ELR (cell line): ENCODE results near the gene TMEM87B.
A peak's percentile ranks its signal among the peaks of the same experiment; 100 is the strongest.
"Not testable (repeated sequence)": the region's sequence is repeated elsewhere in the genome, so short reads cannot be mapped to it uniquely, and the experiment has no call there.

Experiments used
- DNase-seq: peaks from one replicate; pipeline ENCODE4 v3.0.0-alpha.2; 2015; ENCODE audit warnings: low read depth

TMEM87B gene

DNA sequence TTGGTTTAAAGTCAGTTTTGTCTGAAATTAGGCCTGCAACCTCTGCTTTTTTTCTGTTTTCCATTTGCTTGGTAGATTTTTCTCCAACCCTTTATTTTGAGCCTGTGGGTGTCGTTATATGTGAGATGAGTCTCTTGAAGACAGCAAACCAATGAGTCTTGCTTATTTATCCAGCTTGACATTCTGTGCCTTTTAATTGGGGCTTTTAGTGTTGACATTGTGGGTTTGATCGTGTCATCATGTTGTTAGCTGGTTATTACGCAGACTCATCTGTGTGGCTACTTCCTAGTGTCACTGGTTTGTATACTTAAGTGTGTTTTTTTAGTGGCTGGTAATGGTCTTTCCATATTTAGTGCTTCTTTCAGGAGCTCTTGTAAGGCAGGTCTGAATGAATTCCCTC is 18.8 kb downstream of the TMEM87B start:
- DNase-seq, result peak; percentile 34

DNA sequence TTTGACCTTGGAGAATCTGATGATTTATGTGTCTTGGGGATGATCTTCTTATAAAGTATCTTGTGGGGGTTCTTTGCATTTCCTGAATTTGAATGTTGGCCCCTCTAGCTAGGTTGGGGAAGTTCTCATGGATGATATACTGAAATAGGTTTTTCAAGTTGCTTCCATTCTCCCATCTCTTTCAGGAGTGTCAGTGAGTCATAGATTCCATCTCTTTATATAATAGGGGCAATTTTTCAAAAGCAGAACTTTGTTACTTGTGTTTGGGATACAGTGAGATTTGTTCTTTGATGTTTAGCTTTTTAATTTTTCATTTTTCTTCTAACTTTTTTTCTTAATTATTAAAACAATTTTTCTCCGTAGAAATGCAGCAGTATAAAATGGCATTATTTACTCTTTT is 19.4 kb downstream of the TMEM87B start:
- peak; percentile 51 for DNase-seq

- DNase-seq, result peak; percentile 67
These were observed 20.6 kb downstream of the TMEM87B start for GRCh38 chr2:112075490-112076260.

- DNase-seq, result no peak
These were observed 22.7 kb downstream of the TMEM87B start for GRCh38 chr2:112077814-112078213.

- DNase-seq, result no peak
These were observed 26.2 kb downstream of the TMEM87B start for GRCh38 chr2:112081262-112081661.

DNA sequence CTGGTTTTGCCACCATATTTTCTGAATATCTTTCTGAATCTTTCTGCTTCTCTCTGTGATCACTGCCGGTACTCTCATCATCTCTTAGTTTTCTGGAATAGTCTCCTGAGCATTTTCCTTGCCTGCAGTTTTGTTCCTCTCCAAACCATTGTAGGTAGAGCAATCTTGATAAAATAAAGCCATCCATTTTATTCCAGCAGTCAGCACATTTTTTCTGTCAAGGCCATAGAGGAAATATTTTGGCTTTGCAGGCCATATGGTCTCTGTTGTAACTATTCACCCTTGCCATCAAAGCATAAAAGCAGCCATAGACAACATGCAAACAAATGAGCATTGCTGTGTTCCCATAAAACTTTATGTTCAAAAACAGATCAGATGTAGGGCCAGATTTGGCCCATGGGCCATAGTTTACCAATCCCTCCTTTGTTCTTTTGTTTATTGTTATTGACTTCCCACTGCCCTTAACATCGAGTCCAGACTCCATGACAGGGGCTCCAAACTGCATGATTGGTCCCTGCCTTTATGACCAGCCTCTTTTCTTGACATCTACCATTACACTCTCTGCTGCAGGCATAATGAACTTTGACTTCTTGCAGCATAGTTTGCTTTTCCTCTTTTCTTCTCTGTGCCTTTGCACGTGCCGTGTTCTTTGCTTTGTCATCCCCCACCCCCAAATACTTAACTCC is 29.8 kb downstream of the TMEM87B start:
- no peak for DNase-seq

DNA sequence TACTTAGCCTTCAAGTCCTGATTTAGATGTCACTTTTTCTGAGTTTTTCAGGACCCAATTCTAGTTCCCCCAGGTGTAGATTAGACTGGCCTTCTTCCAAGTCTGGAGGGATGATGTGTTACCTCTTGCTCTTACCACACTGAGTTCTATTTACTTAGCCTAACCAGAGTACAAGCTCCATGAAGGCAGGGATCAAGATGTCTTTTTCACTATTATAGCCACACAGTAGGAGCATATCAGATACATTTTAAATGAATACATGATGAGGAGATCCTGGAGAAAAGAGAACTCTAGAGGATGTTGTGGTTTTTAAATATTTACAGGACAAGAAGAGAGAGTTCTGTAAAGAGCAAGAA is 30.3 kb downstream of the TMEM87B start:
- no peak for DNase-seq

- no peak for DNase-seq
These were observed 31.0 kb downstream of the TMEM87B start for GRCh38 chr2:112085916-112086669.

DNA sequence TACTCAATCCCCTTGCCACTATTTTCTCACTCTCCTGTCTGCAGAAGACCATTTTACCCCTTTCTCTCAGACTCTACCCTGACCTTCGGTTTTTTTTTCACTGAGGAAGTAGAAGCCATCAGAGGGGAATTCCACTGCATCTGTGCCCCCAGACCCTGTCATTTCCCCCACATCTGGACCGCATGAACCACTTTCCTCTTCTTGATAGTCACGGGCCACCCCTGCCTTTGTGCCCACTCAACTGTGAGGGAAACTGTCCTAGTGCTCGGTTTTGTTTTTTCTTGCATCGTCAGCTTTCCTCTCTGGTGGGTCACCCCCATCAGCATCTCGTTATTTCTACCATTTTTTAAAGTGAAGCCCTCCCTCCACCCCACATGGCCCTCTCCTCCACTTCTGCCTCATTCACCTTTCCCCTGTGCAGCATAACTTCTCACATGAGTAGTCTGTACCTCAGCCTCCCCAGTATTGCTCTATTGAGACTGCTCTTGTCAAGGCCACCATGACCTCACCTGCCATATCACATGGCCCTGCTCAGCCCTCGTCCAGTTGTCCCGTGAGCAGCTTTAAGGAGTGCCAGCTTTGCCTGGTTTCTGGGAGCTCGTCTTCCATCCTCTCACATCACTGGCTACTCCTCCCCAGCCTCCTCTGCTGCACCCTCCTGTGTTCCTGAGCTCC is 32.4 kb downstream of the TMEM87B start:
- no peak for DNase-seq

- DNase-seq, result no peak
These were observed 34.3 kb downstream of the TMEM87B start for GRCh38 chr2:112089375-112089774.

GRCh38 chr2:112092286-112093041 is 37.4 kb downstream of the TMEM87B start:
- peak; percentile 89 for DNase-seq

- DNase-seq, result no peak
These were observed 38.1 kb downstream of the TMEM87B start for GRCh38 chr2:112093216-112093615.

DNA sequence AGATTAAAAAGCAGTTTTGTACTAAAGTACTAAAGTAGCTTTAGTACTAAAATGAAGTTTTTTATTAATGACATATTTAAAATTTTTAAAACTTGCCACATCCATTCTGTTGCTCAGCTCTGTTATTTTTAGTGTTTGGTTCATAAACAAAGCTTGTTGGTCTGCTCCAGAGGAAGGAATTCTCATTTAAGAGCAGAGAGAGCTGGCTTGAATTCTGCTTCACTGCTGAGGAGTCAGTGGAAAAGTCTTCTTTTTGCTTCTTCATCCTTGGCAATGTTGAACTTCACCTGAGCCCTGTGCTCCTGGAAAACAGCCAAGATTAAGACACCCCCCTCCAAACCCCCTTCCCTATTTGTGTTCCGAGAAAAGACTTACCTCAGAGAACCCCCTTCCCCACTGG is 40.6 kb downstream of the TMEM87B start:
- no peak for DNase-seq

DNA sequence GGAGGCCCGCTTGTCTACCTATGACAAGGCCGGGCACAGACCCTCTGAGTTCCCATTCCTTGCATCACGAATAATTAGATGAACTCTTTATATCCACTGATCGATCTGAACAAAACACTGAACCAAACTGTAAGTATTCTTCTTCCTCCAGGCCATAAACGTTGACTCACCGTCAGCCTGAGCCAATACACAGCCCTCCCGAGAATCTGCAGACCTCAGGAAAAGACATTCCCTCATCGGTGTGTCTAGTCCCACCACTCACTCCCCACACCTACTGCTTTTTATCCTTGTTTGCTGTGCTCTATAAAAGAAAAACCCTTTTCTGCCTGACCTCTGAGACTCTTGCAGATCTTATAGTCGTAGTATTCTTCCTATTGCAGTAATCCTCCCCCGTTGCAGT is 41.0 kb downstream of the TMEM87B start:
- DNase-seq, result peak; percentile 62

- no peak for DNase-seq
These were observed 53.2 kb downstream of the TMEM87B start for GRCh38 chr2:112108178-112108832.

- no peak for DNase-seq
These were observed 54.2 kb downstream of the TMEM87B start for GRCh38 chr2:112109278-112109677.

GRCh38 chr2:112110966-112111365 is 55.9 kb downstream of the TMEM87B start:
- no peak for DNase-seq

- DNase-seq, result not testable (repeated sequence)
These were observed 58.3 kb downstream of the TMEM87B start for GRCh38 chr2:112113354-112113753.

DNA sequence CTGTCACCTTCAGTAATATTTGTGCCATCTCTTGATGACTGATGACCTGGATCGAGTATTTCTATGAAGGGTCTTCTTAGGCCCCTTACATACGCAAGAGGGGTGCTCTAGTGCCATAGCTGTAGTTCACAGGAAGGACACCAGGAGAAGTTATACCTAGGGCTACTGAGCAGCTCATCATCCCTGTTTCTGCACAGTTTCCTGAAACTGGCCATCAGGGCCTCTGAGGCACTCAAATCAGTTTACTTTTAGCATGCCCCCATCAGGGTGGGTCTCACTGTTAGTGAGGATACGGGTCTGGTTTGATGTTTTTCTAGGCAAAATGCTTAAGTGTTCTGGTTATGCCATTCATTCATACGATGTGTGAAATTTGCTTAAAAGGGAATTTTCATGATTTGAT is 63.1 kb downstream of the TMEM87B start:
- DNase-seq, result peak; percentile 32

DNA sequence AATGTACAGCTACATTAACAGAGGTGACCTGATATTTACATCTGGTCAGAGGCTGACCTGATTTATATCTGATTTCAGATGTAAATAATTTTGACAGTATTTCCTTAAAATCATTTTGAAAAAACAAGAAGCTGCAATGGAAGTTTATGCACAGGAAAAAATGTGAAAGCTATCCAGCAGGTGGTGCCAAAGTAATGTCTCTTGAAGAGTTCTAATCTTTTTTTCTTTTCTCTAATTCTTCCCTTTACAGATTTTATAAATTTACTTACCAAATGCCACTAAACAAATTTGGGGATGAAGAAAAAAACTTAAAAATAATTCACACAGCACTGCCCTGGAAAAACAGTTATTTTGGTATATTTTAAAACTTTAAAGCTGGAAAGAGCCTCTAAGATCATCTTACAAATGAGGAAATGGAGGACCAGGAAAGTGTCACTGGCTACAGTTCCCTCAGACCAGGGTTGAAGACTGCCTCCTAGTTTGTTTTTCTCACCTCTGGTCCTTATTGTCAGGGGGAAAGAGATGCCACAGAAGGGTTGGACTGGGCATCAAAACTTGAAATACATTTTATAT is 66.7 kb downstream of the TMEM87B start:
- peak; percentile 68 for DNase-seq

DNA sequence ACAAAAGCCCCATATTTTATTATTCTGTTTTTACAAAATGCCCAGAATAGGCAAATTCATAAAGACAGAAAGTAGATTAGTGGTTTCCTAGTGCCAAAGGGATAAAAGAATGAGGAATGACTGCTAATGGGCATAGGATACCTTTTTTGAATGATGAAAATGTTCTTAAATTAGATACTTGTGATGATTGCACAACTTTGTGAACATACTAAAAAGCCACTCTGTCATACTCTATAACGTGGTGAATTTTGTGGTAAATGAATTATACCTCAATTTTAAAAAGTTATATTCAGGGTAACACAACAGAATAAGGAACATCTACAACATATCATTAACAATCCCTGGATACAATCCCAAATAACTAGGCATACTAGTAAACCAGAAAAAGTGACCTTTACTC is 74.0 kb downstream of the TMEM87B start:
- DNase-seq, result no peak
